SH-SY5Y (cell line): ENCODE data around the gene IFITM1.

Experiments
- GATA2 ChIP-seq: IDR thresholded peaks from 2 replicates; pipeline ENCODE4 v1.6.1; 2011; ENCODE audit warnings: mild to moderate bottlenecking, low read depth, low read length
- GATA3 ChIP-seq: IDR thresholded peaks from 2 replicates; pipeline ENCODE4 v1.6.1; 2011; ENCODE audit warnings: low read depth, mild to moderate bottlenecking, low read length, moderate library complexity

IFITM1 gene

GRCh38 chr11:296171-297050, 17.4 kb upstream of the IFITM1 start:
- TF ChIP-seq GATA2: no peak
- no peak for TF ChIP-seq GATA3

DNA sequence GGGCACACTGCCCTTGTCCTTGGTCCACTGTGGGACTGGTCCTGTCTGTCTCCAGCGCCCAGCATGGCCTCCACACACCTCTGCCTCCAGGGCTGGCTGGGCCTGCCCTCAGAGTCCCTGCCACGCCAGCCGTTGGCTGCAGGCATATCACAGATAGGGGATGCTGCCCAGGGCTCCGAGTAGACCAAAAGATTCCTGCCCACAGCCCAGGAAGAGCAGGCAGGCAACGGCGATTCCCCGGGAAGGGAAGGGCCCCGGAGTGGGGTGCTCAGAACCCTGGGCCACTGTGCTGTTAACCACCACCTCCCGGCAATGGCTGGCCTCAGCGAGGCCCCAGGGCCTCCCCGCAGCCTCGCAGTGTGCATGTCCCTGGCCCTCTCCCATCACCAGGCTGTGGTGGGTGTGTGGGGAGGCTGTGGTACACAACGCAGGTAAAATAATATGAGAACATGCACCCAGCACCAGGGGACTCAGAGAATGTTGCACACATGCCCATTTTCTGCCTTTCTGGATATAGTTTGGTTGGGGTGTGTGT, 16.7 kb upstream of the IFITM1 start:
- no peak for TF ChIP-seq GATA3
- no peak for TF ChIP-seq GATA2

DNA sequence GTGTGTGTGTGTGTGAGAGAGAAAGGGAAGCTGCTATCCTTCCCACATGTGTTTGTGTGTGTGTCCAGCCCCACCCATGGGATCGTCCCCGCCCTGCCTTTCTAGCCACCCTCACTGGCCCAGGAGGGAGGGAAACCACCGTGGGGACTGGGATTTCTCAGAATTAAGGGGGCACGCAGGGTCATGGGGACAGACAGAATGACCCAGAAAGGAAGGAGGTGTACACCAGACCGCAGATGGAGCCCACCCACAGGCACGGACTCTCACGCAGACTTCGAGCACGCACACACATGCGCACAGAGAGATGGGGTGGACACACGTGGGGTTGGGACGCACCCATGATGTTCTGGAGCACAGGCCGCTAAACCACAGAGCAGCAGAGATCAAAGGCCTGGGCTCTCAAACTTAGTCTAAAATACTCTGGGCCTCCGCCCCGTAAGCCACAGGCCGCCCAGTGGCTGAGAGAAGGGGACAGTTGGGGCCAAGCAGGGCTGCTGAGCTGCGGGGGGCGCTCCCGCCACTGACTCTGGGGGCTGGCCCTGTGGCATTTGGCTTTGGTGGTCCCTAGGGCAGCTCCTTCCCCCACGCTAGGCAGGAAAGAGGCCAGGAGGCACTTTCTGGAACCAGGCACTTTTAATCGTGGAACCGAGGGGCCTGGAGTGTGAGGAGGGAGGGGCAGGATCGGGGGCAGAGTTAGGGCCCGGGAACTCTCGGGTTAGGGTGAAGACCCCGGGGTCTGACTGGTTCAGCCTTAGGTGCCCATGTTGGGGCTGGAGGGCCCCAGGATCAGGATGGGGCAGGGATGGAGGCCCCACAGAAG, 16.0 kb upstream of the IFITM1 start:
- TF ChIP-seq GATA2 (no peak), GATA3 (no peak)

- TF ChIP-seq GATA3 (no peak), GATA2 (no peak)
These were observed 15.3 kb upstream of the IFITM1 start for GRCh38 chr11:298406-299065.

DNA sequence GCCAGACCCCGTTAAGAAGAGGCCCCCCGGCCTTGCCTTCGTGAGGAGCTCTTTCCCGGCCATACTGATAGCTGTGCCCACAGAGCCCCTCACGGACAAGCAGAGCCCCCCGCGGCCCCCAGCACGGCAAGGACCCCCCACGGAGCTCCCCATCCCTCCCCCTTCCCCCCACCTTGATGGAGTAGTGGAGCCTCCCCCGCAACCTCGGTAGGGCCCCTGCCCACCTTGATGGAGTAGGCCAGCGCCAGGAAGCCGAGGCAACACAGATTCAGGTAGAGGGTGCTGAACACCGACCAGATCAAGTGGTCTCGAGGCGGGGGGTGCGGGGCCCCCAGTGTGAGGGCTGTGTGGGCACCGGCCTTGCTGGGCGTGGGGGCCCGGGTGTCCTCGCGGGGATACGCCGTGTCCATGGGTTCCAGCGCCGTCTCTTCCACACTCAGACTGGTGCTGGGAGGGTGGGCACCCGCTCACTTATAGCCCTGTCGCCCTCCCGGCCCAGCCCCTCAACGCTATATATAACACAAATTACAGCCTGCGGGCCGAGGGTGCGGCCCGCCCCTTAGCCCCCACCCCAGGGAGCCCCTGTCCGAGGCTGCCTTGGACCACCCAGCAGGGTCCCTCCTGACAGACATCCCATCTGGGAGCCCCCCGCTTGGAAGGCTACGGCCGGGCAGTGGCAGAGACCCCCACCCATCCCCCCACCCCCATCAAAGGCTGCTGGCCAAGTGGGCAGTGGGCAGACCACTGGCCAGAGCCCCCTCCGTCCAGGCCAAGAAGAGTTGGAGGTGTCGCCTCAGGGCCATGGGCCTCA, 14.6 kb upstream of the IFITM1 start, which contains the start of gene IFITM5:
TSS of gene IFITM5 (minus strand) at position 446 of the 811 bp plus-strand sequence. CDS start at position 410, 36 bp downstream.
- no peak for TF ChIP-seq GATA2
- TF ChIP-seq GATA3: no peak

DNA sequence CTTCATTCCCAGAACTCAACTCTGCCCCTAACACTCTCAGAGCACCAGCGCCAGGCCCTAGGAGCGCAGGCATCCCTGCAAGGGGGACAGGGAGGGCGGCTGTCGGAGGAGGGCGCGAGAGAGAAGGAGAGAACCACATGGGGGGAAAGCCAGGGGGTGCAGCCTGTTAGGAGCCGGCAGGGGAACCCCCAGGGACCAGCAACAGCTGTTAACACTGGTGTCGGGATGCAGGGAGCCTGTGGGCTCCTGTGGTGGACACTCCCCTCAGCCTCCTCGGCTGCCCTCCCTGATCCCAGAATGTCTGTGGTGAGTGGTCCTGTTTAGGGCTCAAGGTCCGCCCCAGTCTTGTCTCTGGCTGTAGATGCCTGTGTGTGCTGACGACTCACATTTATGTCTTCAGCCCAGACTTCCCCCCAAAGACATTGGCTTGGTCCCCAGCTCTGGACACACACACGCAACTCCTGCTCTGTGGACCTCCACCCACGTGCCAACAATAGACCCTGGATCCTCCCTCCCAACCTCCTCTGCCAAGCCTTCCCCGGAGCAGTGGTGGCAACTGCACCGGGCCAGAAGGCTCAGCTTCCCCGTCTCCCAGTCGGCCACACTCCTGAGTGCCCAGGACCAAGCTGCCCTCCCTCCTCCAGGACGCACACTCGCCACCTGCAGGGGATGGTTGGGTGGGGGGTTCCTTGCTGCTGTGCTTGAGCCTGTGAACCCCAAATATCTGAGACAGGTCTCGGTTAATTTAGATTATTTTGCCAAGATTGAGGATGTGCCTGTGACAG, 13.7 kb upstream of the IFITM1 start:
- no peak for TF ChIP-seq GATA3
- TF ChIP-seq GATA2: no peak

DNA sequence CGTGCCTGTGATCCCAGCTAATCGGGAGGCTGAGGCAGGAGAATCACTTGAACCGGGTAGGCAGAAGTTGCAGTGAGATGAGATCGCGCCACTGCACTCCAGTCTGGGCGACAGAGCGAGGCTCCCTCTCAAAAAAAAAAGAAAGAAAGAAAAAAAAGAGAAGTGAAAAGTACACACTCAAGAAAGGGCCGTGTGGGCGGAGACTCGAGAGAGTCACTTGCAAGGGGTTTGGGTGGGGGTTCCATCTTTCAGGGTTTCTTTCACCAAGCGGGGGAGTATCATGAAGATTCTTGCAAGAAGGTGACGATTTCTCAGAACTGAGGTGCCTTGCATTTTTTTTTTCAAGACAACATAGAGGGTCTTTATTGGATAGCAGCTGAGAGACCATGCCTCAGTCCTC, 10.5 kb upstream of the IFITM1 start:
- no peak for TF ChIP-seq GATA2
- no peak for TF ChIP-seq GATA3

GRCh38 chr11:304061-304506, 9.8 kb upstream of the IFITM1 start:
- TF ChIP-seq GATA3 (no peak), GATA2 (no peak)

GRCh38 chr11:304915-305843, 8.7 kb upstream of the IFITM1 start:
- no peak for TF ChIP-seq GATA2

DNA sequence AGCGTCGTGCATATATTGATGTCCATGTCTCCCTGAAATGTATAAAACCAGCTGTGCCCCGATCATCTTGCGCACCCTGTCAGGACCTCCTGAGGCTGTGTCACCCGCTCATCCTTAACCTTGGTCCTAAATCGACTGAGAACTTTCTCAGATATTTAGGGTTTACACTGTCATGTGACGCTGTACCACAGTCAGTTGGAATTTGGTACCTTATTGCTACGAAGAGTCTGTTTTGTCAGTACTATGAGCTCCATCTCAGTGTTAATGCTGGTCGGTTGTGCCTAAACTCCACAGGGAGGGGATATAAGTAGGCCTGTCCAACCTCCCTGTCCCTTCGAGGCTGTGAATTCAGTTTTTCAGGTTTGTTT, 8.0 kb upstream of the IFITM1 start:
- TF ChIP-seq GATA3: no peak
- TF ChIP-seq GATA2: no peak

DNA sequence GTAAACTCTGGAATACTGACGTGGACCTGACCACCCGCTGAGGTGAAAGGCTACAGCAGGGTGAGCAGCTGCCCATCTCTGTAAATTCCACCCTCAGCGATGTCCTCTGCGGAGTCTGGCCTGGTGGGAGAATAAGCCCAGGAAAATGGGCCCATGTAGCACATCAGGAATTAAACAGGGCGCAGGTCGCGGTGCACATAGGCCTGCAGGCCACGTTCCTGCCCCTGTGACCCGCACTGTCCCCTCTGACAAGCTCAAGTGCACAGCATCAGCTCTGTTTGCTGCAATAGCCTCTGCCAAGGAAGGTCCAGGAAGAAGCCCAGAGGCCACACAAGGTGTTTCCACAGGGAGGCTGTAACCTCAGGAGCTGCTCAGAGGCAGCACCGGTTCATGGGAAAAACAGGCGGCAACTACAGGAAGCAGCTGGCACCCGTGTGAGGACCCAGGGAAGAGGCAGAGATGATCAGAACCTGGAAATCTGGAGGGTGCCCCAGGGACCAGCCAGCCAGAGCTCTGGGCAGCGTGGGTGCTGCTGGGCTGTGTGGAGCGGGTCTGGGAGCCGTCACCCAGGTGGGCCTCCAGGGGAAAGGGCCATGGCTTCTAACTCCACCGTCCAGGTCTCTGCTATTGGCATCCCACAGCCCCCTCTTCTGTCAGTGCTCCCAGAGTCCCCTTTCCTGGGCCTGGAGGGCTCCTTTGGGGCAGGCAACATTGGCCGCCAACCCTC, 7.0 kb upstream of the IFITM1 start:
- TF ChIP-seq GATA3 (no peak), GATA2 (no peak)
